OCI-LY1 (cell line): ENCODE data around the gene BTRC.

ENCODE experiments used
- CTCF ChIP-seq: fragments of 200-600 bp; sonication (generic), shearing (Covaris generic); IDR thresholded peaks from 2 replicates; pipeline ENCODE4 v1.5.1; 2017; ENCODE audit warnings: mild to moderate bottlenecking, antibody characterized with exemption, low read length, moderate library complexity, mixed read lengths
- EZH2 ChIP-seq: fragments of 200-600 bp; sonication (generic), shearing (Covaris generic); IDR thresholded peaks from 2 replicates; pipeline ENCODE4 v1.8.0; 2017; ENCODE audit warnings: borderline replicate concordance, mixed run types, mild to moderate bottlenecking, antibody characterized with exemption, low read length, moderate library complexity, mixed read lengths

- no peak for TF ChIP-seq CTCF
- no peak for TF ChIP-seq EZH2
Measured at GRCh38 chr10:101525848-101526247, 171.9 kb downstream of the BTRC start.
